Activated B cell treated with CpG ODN at 0.5 μM for 24 hours (primary cell): ENCODE measurements around the gene ZNF345. TPM values are rescaled to one million over a fixed set of nuclear protein-coding genes. Genes with fewer than 3 reads are reported as not detected.

Source experiments
- ATAC-seq: fragments of 200-7000 bp; cut with Tn5 transposase; one replicate; pipeline ENCODE4 v1.10.0; 2021; ENCODE audit warnings: low read depth, mild to moderate bottlenecking, moderate library complexity
- CTCF ChIA-PET: fragments of 350-600 bp; sonication (Branson Sonifier 250); formaldehyde crosslinking; loops from one replicate; lab custom pipeline; 2021; ENCODE audit warnings: antibody characterized with exemption; lab: Charles Lee
- POLR2A ChIA-PET: fragments of 350-600 bp; sonication (Branson Sonifier 250); formaldehyde crosslinking; loops from one replicate; lab custom pipeline; 2021; ENCODE audit warnings: antibody characterized with exemption; lab: Charles Lee
- DNase-seq: peaks from one replicate; pipeline ENCODE4 v3.0.0; 2022
- H3K27ac Mint-ChIP-seq: one replicate; pipeline ENCODE4 v1.8.0; 2020; ENCODE audit warnings: mixed read lengths
- H3K27me3 Mint-ChIP-seq: one replicate; pipeline ENCODE4 v1.8.0; 2021; ENCODE audit warnings: mixed read lengths
- H3K36me3 Mint-ChIP-seq: one replicate; pipeline ENCODE4 v1.8.0; 2021; ENCODE audit warnings: low read depth, mixed read lengths
- H3K4me1 Mint-ChIP-seq: one replicate; pipeline ENCODE4 v1.8.0; 2021; ENCODE audit warnings: mixed read lengths
- H3K4me3 Mint-ChIP-seq: one replicate; pipeline ENCODE4 v1.8.0; 2020; ENCODE audit warnings: mild to moderate bottlenecking, mixed read lengths
- H3K9me3 Mint-ChIP-seq: one replicate; pipeline ENCODE4 v1.8.0; 2020; ENCODE audit warnings: mixed read lengths
- CTCF ChIP-seq: fragments of 200-600 bp; IDR thresholded peaks from one replicate; pipeline ENCODE4 v1.8.0; 2022; ENCODE audit warnings: antibody characterized with exemption, mild to moderate bottlenecking
- intact Hi-C: fragments of 100-400 bp; cut with micrococcal nuclease; formaldehyde crosslinking; loops from one replicate; pipeline ENCODE4 v1.15.1; 2024
- total RNA-seq: library from RNA; stranded (reverse); gene quantifications from 2 replicates; pipeline ENCODE4 v1.2.3, GENCODE V29; 2022

The ZNF345 gene
- total RNA-seq, 1 donor from 2014 or later, result 9.5 TPM

GRCh38 chr19:36833430-36833829 lies 17.2 kb upstream of the ZNF345 start:
- Mint-ChIP-seq H3K4me3 (no peak overlapping the region), H3K27ac (no peak overlapping the region), H3K36me3 (peaks cover 69% of the 10 kb centered on the region), H3K9me3 (peaks cover 38% of the 10 kb centered on the region), H3K4me1 (peaks cover 2% of the 10 kb centered on the region), H3K27me3 (no peaks in the 10 kb centered on the region)
- no peak for TF ChIP-seq CTCF
- intact Hi-C loops, result no loop called here
- CTCF ChIA-PET, result no interaction called here
- DNase-seq, result no peak
- ATAC-seq, result no peak
- POLR2A ChIA-PET, result no interaction called here

GRCh38 chr19:36837176-36837905 lies 13.3 kb upstream of the ZNF345 start:
- Mint-ChIP-seq H3K4me1 (peaks cover 2% of the 10 kb centered on the region), H3K4me3 (no peak overlapping the region), H3K36me3 (peaks cover 48% of the 10 kb centered on the region), H3K9me3 (peaks cover 22% of the 10 kb centered on the region), H3K27ac (no peak overlapping the region), H3K27me3 (no peaks in the 10 kb centered on the region)
- TF ChIP-seq CTCF, result no peak
- ChIA-PET CTCF (interaction anchor here (0.7 to 1.6 kb wide), 2 partner anchors 13 to 137 kb away, joined by 3 to 4 read pairs; partner anchors contain the start of gene ZNF345), POLR2A (interaction anchor here (0.6 to 3.2 kb wide), 11 partner anchors 9 to 843 kb away, joined by 3 to 75 read pairs (median 5); partner anchors contain the start of genes ZNF345, ZNF383, ZNF529 and ZNF566)
- ATAC-seq (no peak), DNase-seq (no peak)
- intact Hi-C loops, result loop anchor here (5.0 kb wide), 3 partner anchors 380 to 630 kb away; partner anchors contain the start of genes ZFP14, ZNF383, ZNF569 and ZNF570

- peaks cover 19% of the 10 kb centered on the region for H3K9me3 Mint-ChIP-seq
- intact Hi-C loops, result loop anchor here (1.0 to 5.0 kb wide), 9 partner anchors 12 to 629 kb away; partner anchors contain the start of genes ZFP14, ZNF345, ZNF382 and ZNF383
- no peaks in the 10 kb centered on the region for H3K27me3 Mint-ChIP-seq
- peaks cover 2% of the 10 kb centered on the region for H3K4me1 Mint-ChIP-seq
- H3K36me3 Mint-ChIP-seq, result peaks cover 44% of the 10 kb centered on the region
- H3K4me3 Mint-ChIP-seq, result no peak within 1 kb of the TSS
- no peak for TF ChIP-seq CTCF
- ChIA-PET POLR2A (interaction anchor here (0.6 to 3.2 kb wide), 14 partner anchors 8 to 844 kb away, joined by 3 to 75 read pairs (median 4); partner anchors contain the start of genes ZNF260, ZNF345, ZNF383 and ZNF529), CTCF (interaction anchor here (0.7 to 1.6 kb wide), 2 partner anchors 12 to 136 kb away, joined by 3 to 4 read pairs; partner anchors contain the start of gene ZNF345)
- H3K27ac Mint-ChIP-seq, result no peak within 1 kb of the TSS
- DNase-seq (peak; percentile 76), ATAC-seq (peak; percentile 94)
These were observed 12.5 kb upstream of the ZNF345 start, which contains the start of gene ZNF790 for GRCh38 chr19:36837906-36838783. ZNF790 (minus strand) TSS chr19:36838387; CDS start chr19:36825619, 12,768 bp downstream.

- Mint-ChIP-seq H3K9me3 (peaks cover 19% of the 10 kb centered on the region), H3K4me1 (peaks cover 2% of the 10 kb centered on the region)
- no peak for ATAC-seq
These were observed 11.8 kb upstream of the ZNF345 start for GRCh38 chr19:36838784-36839324.

More at GRCh38 chr19:36838784-36839324, 11.8 kb upstream of the ZNF345 start:
- Mint-ChIP-seq H3K36me3 (peaks cover 42% of the 10 kb centered on the region), H3K27ac (no peak overlapping the region), H3K4me3 (no peak overlapping the region), H3K27me3 (no peaks in the 10 kb centered on the region)
- intact Hi-C loops, result loop anchor here (1.0 to 5.0 kb wide), 9 partner anchors 11 to 628 kb away; partner anchors contain the start of genes ZFP14, ZNF345, ZNF382 and ZNF383
- ChIA-PET CTCF (interaction anchor here (1.2 kb wide), 1 partner anchor 11 kb away, joined by 3 read pairs; no protein-coding TSS in a partner anchor), POLR2A (interaction anchor here (0.8 to 3.2 kb wide), 6 partner anchors 11 to 350 kb away, joined by 3 to 75 read pairs (median 6); partner anchors contain the start of genes ZNF260, ZNF345, ZNF529 and ZNF566)
- no peak for DNase-seq
- TF ChIP-seq CTCF, result no peak
